M059J (cell line): ENCODE measurements around the gene MORN4. TPM values are rescaled to one million over a fixed set of nuclear protein-coding genes. Genes with fewer than 3 reads are reported as not detected.
"Not testable (repeated sequence)": the region's sequence is repeated elsewhere in the genome, so short reads cannot be mapped to it uniquely, and the experiment has no call there.

ENCODE experiments used
- DNase-seq: peaks from one replicate; pipeline ENCODE4 v3.0.0-alpha.2; 2012; ENCODE audit warnings: low read depth
- total RNA-seq: library from RNA; depleted of rRNA; stranded (reverse); fragments of >200 nt; shearing (Covaris generic); gene quantifications from 2 replicates; pipeline ENCODE4 v1.2.3, GENCODE V29; 2014

MORN4 gene
- total RNA-seq, 1 experiment from 2014 or later = 5.9 TPM

- DNase-seq = peak; percentile 59
These were observed 7.8 kb upstream of the MORN4 start for GRCh38 chr10:97640868-97641811.

GRCh38 chr10:97640174-97640867 lies 7.0 kb upstream of the MORN4 start, which contains the start of gene PI4K2A:
PI4K2A (plus strand) TSS chr10:97640671; CDS start chr10:97640743, 72 bp downstream.
- peak; percentile 98 for DNase-seq

GRCh38 chr10:97639090-97639489 lies 5.8 kb upstream of the MORN4 start:
- not testable (repeated sequence) for DNase-seq

GRCh38 chr10:97635577-97635976 lies 2.3 kb upstream of the MORN4 start:
- DNase-seq = no peak

GRCh38 chr10:97633921-97634320 lies 621 bp upstream of the MORN4 start:
- peak; percentile 19 for DNase-seq

GRCh38 chr10:97631098-97631497 lies 2.2 kb downstream of the MORN4 start:
- DNase-seq = no peak

GRCh38 chr10:97629289-97629688 lies 4.0 kb downstream of the MORN4 start:
- no peak for DNase-seq

- DNase-seq = no peak
These were observed 5.1 kb downstream of the MORN4 start for GRCh38 chr10:97628228-97628627.

GRCh38 chr10:97627731-97628130 lies 5.6 kb downstream of the MORN4 start:
- DNase-seq = no peak

GRCh38 chr10:97623277-97623676 lies 10.0 kb downstream of the MORN4 start:
- no peak for DNase-seq

- DNase-seq = no peak
These were observed 14.6 kb downstream of the MORN4 start for GRCh38 chr10:97618733-97619132.

GRCh38 chr10:97618285-97618684 lies 15.0 kb downstream of the MORN4 start:
- no peak for DNase-seq

- DNase-seq = peak; percentile 64
These were observed 20.9 kb downstream of the MORN4 start for GRCh38 chr10:97612386-97612785.

- DNase-seq = no peak
These were observed 21.8 kb downstream of the MORN4 start for GRCh38 chr10:97611473-97611872.

GRCh38 chr10:97608991-97609561 lies 24.2 kb downstream of the MORN4 start:
- DNase-seq = no peak

- no peak for DNase-seq
These were observed 26.1 kb downstream of the MORN4 start for GRCh38 chr10:97607095-97607636.

GRCh38 chr10:97601268-97602215 lies 31.8 kb downstream of the MORN4 start:
- no peak for DNase-seq

- DNase-seq = no peak
These were observed 32.7 kb downstream of the MORN4 start for GRCh38 chr10:97600616-97601015.

- DNase-seq = no peak
These were observed 34.1 kb downstream of the MORN4 start for GRCh38 chr10:97599272-97599619.

GRCh38 chr10:97598407-97599271 lies 34.7 kb downstream of the MORN4 start:
- no peak for DNase-seq
